Smooth muscle cell (in vitro differentiated cells): Measurements from ENCODE around the gene TRAPPC2. TPM values are rescaled to one million over a fixed set of nuclear protein-coding genes. Genes with fewer than 3 reads are reported as not detected.

Experiments used
- DNase-seq: peaks from one replicate; lab custom pipeline; 2025; ENCODE audit not compliant: unreplicated experiment; lab: John Stamatoyannopoulos, UW
- H2AFZ ChIP-seq: fragments of 200-600 bp; sonication (generic); 2 replicates; pipeline ENCODE4 v1.6.0; 2016; ENCODE audit warnings: antibody characterized with exemption, low read depth, mild to moderate bottlenecking
- H3F3A ChIP-seq: fragments of 200-600 bp; sonication (generic); 2 replicates; pipeline ENCODE4 v1.6.0; 2017; ENCODE audit warnings: antibody characterized with exemption, low read depth
- H3K27ac ChIP-seq: fragments of 200-600 bp; sonication (generic); 2 replicates; pipeline ENCODE4 v1.5.1; 2016; ENCODE audit warnings: low read depth, mild to moderate bottlenecking
- H3K27me3 ChIP-seq: fragments of 200-600 bp; sonication (generic); 2 replicates; pipeline ENCODE4 v1.6.1; 2016; ENCODE audit warnings: low read depth, mild to moderate bottlenecking
- H3K36me3 ChIP-seq: fragments of 200-600 bp; sonication (generic); 2 replicates; pipeline ENCODE4 v1.5.1; 2016; ENCODE audit warnings: low read depth
- H3K4me1 ChIP-seq: fragments of 200-600 bp; sonication (generic); 2 replicates; pipeline ENCODE4 v1.5.1; 2016; ENCODE audit warnings: low read depth
- H3K4me2 ChIP-seq: fragments of 200-600 bp; sonication (generic); 2 replicates; pipeline ENCODE4 v1.6.0; 2016; ENCODE audit warnings: mild to moderate bottlenecking
- H3K4me3 ChIP-seq: fragments of 200-600 bp; sonication (generic); 2 replicates; pipeline ENCODE4 v1.5.1; 2016; ENCODE audit warnings: mild to moderate bottlenecking
- H3K79me2 ChIP-seq: fragments of 200-600 bp; sonication (generic); 2 replicates; pipeline ENCODE4 v1.6.0; 2016; ENCODE audit warnings: low read depth, mild to moderate bottlenecking
- H3K9ac ChIP-seq: fragments of 200-600 bp; sonication (generic); 2 replicates; pipeline ENCODE4 v1.6.0; 2016; ENCODE audit warnings: low read depth
- H3K9me3 ChIP-seq: fragments of 200-600 bp; sonication (generic); replicated peaks from 2 replicates; pipeline ENCODE4 v1.5.1; 2016; ENCODE audit warnings: low read depth
- H4K20me1 ChIP-seq: fragments of 200-600 bp; sonication (generic); 2 replicates; pipeline ENCODE4 v1.6.0; 2016; ENCODE audit warnings: low read depth
- CTCF ChIP-seq: fragments of 200-600 bp; sonication (generic); IDR thresholded peaks from 2 replicates; pipeline ENCODE4 v1.5.1; 2017; ENCODE audit warnings: borderline replicate concordance, mild to moderate bottlenecking, antibody characterized with exemption; ENCODE audit not compliant: insufficient read depth, poor library complexity, severe bottlenecking
- WGBS: methylation state at CpG from one replicate; pipeline ENCODE4 v1.1.7; 2016; ENCODE audit warnings: low lambda C conversion rate; 5-methylcytosine and 5-hydroxymethylcytosine counted together
- polyA plus RNA-seq: library from polyadenylated mRNA; unstranded; fragments of >200 nt; fragmentation: Nextera tagmentation; extraction: Ambion mirVana; gene quantifications from 2 replicates; pipeline ENCODE4 v1.2.1, GENCODE V29; 2016
- total RNA-seq: library from RNA; depleted of rRNA; stranded (reverse); fragments of >200 nt; gene quantifications from 2 replicates; pipeline ENCODE4 v1.2.3, GENCODE V29; 2014

The TRAPPC2 gene
- total and polyA plus RNA-seq, 2 experiments from 2014 or later, result 6.1 to 9.5 TPM

- H3K9me3 ChIP-seq, result no peaks in the 10 kb centered on the region
- no peaks in the 10 kb centered on the region for H3K36me3 ChIP-seq
- H3K4me1 ChIP-seq, result peaks cover 4% of the 10 kb centered on the region
- H3K4me3 ChIP-seq, result no peak overlapping the region
- no peak for DNase-seq
- no peak overlapping the region for H3K27ac ChIP-seq
- no peaks in the 10 kb centered on the region for H3K27me3 ChIP-seq
- H3K4me2 ChIP-seq, result no peak overlapping the region
- no peak overlapping the region for H3K9ac ChIP-seq
- WGBS, result 59% methylated on average over 7 of the region's 7 CpGs
- H3K79me2 ChIP-seq, result no peaks in the 10 kb centered on the region
- no peak overlapping the region for H2AFZ ChIP-seq
- H3F3A ChIP-seq, result peaks cover 4% of the 10 kb centered on the region
- no peak for TF ChIP-seq CTCF
- H4K20me1 ChIP-seq, result no peaks in the 10 kb centered on the region
Observed at GRCh38 chrX:13761606-13762414, 27.4 kb upstream of the TRAPPC2 start.

- Histone ChIP-seq H3K36me3 (no peaks in the 10 kb centered on the region), H3K4me1 (peaks cover 4% of the 10 kb centered on the region), H2AFZ (no peak overlapping the region), H3K9me3 (no peaks in the 10 kb centered on the region), H3K4me3 (no peak overlapping the region), H3F3A (no peaks in the 10 kb centered on the region), H4K20me1 (no peaks in the 10 kb centered on the region), H3K27me3 (no peaks in the 10 kb centered on the region), H3K79me2 (no peaks in the 10 kb centered on the region), H3K4me2 (no peak overlapping the region), H3K27ac (no peak overlapping the region), H3K9ac (no peak overlapping the region)
- DNase-seq, result no peak
- 89% methylated on average over 13 of the region's 13 CpGs for WGBS
- TF ChIP-seq CTCF, result no peak
Observed at GRCh38 chrX:13760426-13760825, 26.0 kb upstream of the TRAPPC2 start.

GRCh38 chrX:13759152-13759718 is 24.8 kb upstream of the TRAPPC2 start:
- Histone ChIP-seq H3K27me3 (no peaks in the 10 kb centered on the region), H3F3A (no peaks in the 10 kb centered on the region), H3K4me3 (no peak overlapping the region), H3K4me2 (no peak overlapping the region), H3K79me2 (no peaks in the 10 kb centered on the region), H3K9ac (no peak overlapping the region), H4K20me1 (no peaks in the 10 kb centered on the region), H3K4me1 (no peaks in the 10 kb centered on the region), H3K9me3 (no peaks in the 10 kb centered on the region), H2AFZ (no peak overlapping the region), H3K27ac (no peak overlapping the region), H3K36me3 (no peaks in the 10 kb centered on the region)
- 79% methylated on average over 8 of the region's 8 CpGs for WGBS
- no peak for TF ChIP-seq CTCF
- DNase-seq, result no peak
